CD4-positive, alpha-beta T cell treated with Interferon gamma for 1 hour (primary cell): ENCODE results near the gene PSMB11.
A peak's percentile ranks its signal among the peaks of the same experiment; 100 is the strongest.
"Not testable (repeated sequence)": the region's sequence is repeated elsewhere in the genome, so short reads cannot be mapped to it uniquely, and the experiment has no call there.

Source experiments
- DNase-seq: peaks from one replicate; pipeline ENCODE4 v3.0.0-alpha.2; 2020

Gene PSMB11

GRCh38 chr14:23042162-23042965 is at the start of gene PSMB11:
Gene PSMB11, plus strand, starts transcription at chr14:23042212. Its CDS starts 14 bp downstream, at chr14:23042226.
- DNase-seq: no peak

GRCh38 chr14:22993517-22993916 is 48.5 kb upstream of the PSMB11 start:
- DNase-seq: no peak

GRCh38 chr14:22994762-22995275 is 47.2 kb upstream of the PSMB11 start:
- peak; percentile 16 for DNase-seq

GRCh38 chr14:22995889-22996625 is 46.0 kb upstream of the PSMB11 start:
- no peak for DNase-seq

- no peak for DNase-seq
Observed at GRCh38 chr14:22996768-22997654, 45.0 kb upstream of the PSMB11 start.

- no peak for DNase-seq
Observed at GRCh38 chr14:22997676-22998323, 44.2 kb upstream of the PSMB11 start.

GRCh38 chr14:22998329-22999012 is 43.5 kb upstream of the PSMB11 start:
- DNase-seq: no peak

- no peak for DNase-seq
Observed at GRCh38 chr14:23000860-23001259, 41.2 kb upstream of the PSMB11 start.

GRCh38 chr14:23002592-23002991 is 39.4 kb upstream of the PSMB11 start:
- no peak for DNase-seq

GRCh38 chr14:23004274-23004673 is 37.7 kb upstream of the PSMB11 start:
- DNase-seq: not testable (repeated sequence)

- no peak for DNase-seq
Observed at GRCh38 chr14:23005451-23006187, 36.4 kb upstream of the PSMB11 start.

- DNase-seq: no peak
Observed at GRCh38 chr14:23006188-23006534, 35.9 kb upstream of the PSMB11 start.

- DNase-seq: peak; percentile 97
Observed at GRCh38 chr14:23006544-23007419, 35.2 kb upstream of the PSMB11 start.

GRCh38 chr14:23008831-23009230 is 33.2 kb upstream of the PSMB11 start:
- DNase-seq: no peak

- DNase-seq: no peak
Observed at GRCh38 chr14:23009483-23009938, 32.5 kb upstream of the PSMB11 start.

GRCh38 chr14:23009939-23010726 is 31.9 kb upstream of the PSMB11 start, which contains the start of gene C14orf93:
Gene C14orf93, minus strand, starts transcription at chr14:23010143. Its CDS starts 11,120 bp downstream, at chr14:22999023.
- DNase-seq: peak; percentile 76

- no peak for DNase-seq
Observed at GRCh38 chr14:23013054-23013748, 28.8 kb upstream of the PSMB11 start.

- not testable (repeated sequence) for DNase-seq
Observed at GRCh38 chr14:23013749-23014054, 28.3 kb upstream of the PSMB11 start.
